ENCODE results near the gene RBM15B. TPM values are rescaled to one million over a fixed set of nuclear protein-coding genes. Genes with fewer than 3 reads are reported as not detected.
A peak's percentile ranks its signal among the peaks of the same experiment; 100 is the strongest.

The RBM15B gene
- total RNA-seq, 1 experiment from 2014 or later, result 61.1 TPM

DNA sequence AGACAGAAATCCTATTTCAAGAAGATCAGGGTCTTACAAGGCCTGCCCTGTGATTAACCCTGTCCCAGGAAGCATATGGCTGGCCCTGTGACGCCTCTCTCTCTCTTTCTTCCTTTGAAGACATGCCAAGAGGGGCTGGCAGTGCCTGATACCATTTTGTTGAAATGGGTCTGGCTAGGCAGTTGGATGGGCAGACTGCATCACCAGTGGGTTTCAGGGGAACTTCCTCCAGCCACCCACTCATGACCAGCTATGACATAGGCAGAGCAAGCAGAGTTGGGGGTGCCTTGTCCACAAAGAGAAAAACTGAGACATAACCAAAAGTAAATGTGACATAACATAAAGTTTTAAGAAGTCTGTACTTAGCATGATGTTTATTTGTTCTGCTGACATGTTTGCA, 37.4 kb upstream of the RBM15B start:
- Histone ChIP-seq H3K14ac (ENCODE audit: insufficient read depth, low read length) (no peak overlapping the region), H4K91ac (ENCODE audit: insufficient read length, low read depth, low read length) (no peak overlapping the region), H2BK120ac (ENCODE audit: low read depth, low read length, poor library complexity, severe bottlenecking) (no peak overlapping the region), H3K9me3 (ENCODE audit: control insufficient read depth, low read depth, low read length) (no peaks in the 10 kb centered on the region), H3K56ac (ENCODE audit: insufficient read length, low read depth, low read length) (no peak overlapping the region), H3K4me1 (ENCODE audit: insufficient read depth, low read length) (no peaks in the 10 kb centered on the region), H2BK15ac (ENCODE audit: low read depth, low read length) (no peak overlapping the region), H2BK12ac (ENCODE audit: insufficient read length, low read depth, low read length) (no peak overlapping the region), H2AFZ (ENCODE audit: low read length) (no peak overlapping the region), H3K18ac (ENCODE audit: insufficient read length, low read depth, low read length) (no peak overlapping the region), H3K79me2 (ENCODE audit: insufficient read depth, low read length) (no peaks in the 10 kb centered on the region), H2AK5ac (ENCODE audit: insufficient read length, low read length) (no peak overlapping the region), H3K79me1 (ENCODE audit: insufficient read depth, low read depth, low read length, poor library complexity, severe bottlenecking) (no peaks in the 10 kb centered on the region), H3K4me2 (ENCODE audit: insufficient read depth, insufficient read length, low read length) (no peak overlapping the region), H3K9ac (ENCODE audit: extremely low read depth, insufficient read length, low read length) (no peak overlapping the region), H3K23ac (ENCODE audit: insufficient read length, low read depth, low read length) (no peak overlapping the region), H4K5ac (ENCODE audit: insufficient read length, low read depth, low read length) (no peak overlapping the region), H4K20me1 (ENCODE audit: control insufficient read depth, insufficient read depth, insufficient read length) (no peaks in the 10 kb centered on the region), H3T11ph (ENCODE audit: low read length) (no peak overlapping the region), H2BK5ac (ENCODE audit: insufficient read length, low read length) (no peak overlapping the region), H3K4ac (ENCODE audit: low read depth, low read length) (no peak overlapping the region), H4K8ac (replicated peaks; ENCODE audit: insufficient read length, low read depth, low read length) (no peak overlapping the region), H3K27me3 (ENCODE audit: insufficient read depth, low read length) (no peaks in the 10 kb centered on the region), H3K23me2 (ENCODE audit: insufficient read length, low read depth, low read length, poor library complexity, severe bottlenecking) (no peaks in the 10 kb centered on the region), H3K27ac (ENCODE audit: insufficient read length, low read depth, low read length) (no peak overlapping the region), H2BK20ac (ENCODE audit: low read depth, low read length, poor library complexity, severe bottlenecking) (no peak overlapping the region)
- TF ChIP-seq CTCF (conservative IDR thresholded peaks at IDR 0.05), result no peak
- H3K4me3 Mint-ChIP-seq, result no peak overlapping the region
- no peak for DNase-seq
- no peaks in the 10 kb centered on the region for H3K27me3 Mint-ChIP-seq (ENCODE audit: low read depth)
- peaks cover 0 to 19% (median 0%) of the 10 kb centered on the region in 3 experiments; a peak in 2 of 7 replicates for H3K36me3 Mint-ChIP-seq (ENCODE audit: insufficient read depth in 1 of 3, low read depth in 3 of 3)
- 0 out of 7 replicates have a peak overlapping the region, but pooled peaks of 1 of the 3 experiments have one; percentile 36 for H3K27ac Mint-ChIP-seq
- no peaks in the 10 kb centered on the region for H3K9me3 Mint-ChIP-seq
- H3K4me1 Mint-ChIP-seq, result peaks cover 0 to 7% of the 10 kb centered on the region in 2 experiments; a peak in 2 of 4 replicates
- no CpG with 5 or more reads among the region's 1 CpG for WGBS (ENCODE audit: extremely low coverage, insufficient read length, low lambda C conversion rate)
